PC-3 (cell line): ENCODE measurements around the gene MSL2.

Experiments used
- CTCF ChIP-seq: fragments of 300-600 bp; sonication (generic); conservative IDR thresholded peaks from 2 replicates; pipeline ENCODE4 v1.5.1; 2017; ENCODE audit warnings: antibody characterized with exemption, low read depth, mild to moderate bottlenecking, low read length
- EZH2 ChIP-seq: fragments of 300-600 bp; sonication (generic); IDR thresholded peaks from one replicate; pipeline ENCODE4 v1.6.1; 2017; ENCODE audit warnings: antibody characterized with exemption, mild to moderate bottlenecking, low read length; ENCODE audit not compliant: unreplicated experiment
- EZH2phosphoT487 ChIP-seq: fragments of 300-600 bp; sonication (generic); IDR thresholded peaks from 2 replicates; pipeline ENCODE4 v1.6.1; 2018; ENCODE audit warnings: mild to moderate bottlenecking, antibody characterized with exemption, low read length, borderline replicate concordance

GRCh38 chr3:136151219-136151618 is 44.9 kb downstream of the MSL2 start:
- TF ChIP-seq EZH2 (no peak), EZH2phosphoT487 (no peak), CTCF (no peak)
